Fibroblast of skin of right biceps (primary cell): ENCODE data around the gene TRIM62.

ENCODE experiments used
- DNase-seq: peaks from one replicate; pipeline ENCODE4 v3.0.0-alpha.2; 2013

TRIM62 gene

DNA sequence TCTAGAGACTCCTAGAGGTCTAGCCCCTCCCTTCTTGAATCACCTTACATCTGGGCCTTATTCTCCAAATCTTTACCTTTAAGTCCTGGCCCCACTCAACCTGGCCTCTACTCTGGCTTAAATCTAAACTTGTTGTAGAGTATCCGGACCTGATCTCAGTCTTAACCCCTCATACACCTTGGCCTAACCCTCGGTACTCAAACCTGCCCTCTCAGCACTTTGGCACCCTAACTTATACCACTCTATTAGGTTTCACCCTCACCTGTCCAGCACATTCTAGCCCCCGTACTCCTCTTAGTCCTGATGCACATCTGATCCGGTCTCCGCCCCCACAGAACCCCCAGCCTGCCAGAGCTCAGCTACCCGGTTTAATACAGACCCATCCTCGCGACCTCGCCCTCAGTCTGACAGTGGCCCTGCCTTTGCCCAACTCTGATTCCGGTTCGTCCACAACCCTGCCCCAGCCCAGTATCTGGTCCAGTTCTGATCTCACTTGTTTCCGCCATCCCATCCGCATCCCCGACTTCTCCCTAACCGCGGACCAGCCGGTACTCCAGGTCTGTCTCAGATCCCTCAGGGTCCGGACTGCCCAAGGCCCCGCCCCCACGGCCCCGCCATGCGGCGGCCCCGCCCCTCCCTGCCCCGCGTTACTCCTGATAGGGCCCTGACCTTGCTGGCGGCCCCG, 1.5 kb downstream of the TRIM62 start:
- DNase-seq: no peak

DNA sequence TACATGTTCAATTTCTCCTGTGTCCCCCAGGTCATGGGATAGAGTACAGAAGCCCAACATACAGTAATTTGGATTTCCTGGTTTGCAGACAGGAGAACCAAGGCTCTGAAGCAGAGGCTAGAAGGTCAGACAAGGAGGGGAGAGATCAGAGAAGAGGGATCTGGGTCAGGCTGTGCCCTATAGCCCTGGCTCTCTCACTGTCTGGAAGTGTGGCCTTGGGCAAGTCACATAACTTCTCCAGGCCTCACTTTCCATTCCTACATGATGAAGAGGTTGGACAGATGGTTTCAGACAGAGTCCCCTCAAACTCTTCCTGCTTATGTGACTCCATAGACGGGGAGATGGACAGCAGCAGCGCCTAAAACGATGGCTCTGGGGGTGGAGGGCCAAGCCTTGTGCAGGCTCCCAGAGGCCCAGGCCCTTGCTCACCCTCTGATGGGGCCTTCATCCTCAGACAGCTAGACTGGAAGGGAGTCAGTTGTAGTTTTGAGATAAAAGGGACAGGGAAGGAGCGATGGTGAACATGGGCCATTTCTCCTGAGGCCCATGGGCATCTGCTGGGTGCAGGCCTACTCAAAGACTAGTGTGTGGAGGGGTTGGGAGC, 2.9 kb downstream of the TRIM62 start:
- no peak for DNase-seq

DNA sequence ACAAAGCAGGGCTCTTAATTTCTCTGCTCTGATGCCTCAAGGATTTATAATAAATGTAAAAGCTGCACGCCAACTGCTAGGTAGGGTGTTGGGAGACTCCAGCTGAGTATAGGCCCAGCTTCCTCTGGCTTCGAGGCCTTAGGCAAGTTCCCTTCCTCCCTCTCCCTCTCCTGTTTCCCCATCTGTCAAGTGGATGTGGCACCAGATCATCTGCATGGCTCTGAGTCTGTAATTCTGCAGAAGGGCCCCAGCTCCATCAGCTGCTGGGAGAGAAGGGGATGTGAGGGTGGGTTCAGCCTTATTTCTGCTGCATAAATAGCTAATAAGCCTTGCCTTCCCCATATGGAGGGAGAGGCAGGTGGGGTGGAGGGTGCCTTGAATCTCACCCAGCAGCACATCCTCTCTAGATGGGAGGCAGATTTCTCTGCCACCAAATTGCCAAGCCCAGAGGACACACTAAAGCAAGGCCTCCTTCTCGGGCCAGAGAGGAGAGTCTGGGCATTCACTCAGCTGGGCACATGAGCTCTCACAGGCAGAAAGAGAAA, 3.8 kb downstream of the TRIM62 start:
- DNase-seq: no peak

DNA sequence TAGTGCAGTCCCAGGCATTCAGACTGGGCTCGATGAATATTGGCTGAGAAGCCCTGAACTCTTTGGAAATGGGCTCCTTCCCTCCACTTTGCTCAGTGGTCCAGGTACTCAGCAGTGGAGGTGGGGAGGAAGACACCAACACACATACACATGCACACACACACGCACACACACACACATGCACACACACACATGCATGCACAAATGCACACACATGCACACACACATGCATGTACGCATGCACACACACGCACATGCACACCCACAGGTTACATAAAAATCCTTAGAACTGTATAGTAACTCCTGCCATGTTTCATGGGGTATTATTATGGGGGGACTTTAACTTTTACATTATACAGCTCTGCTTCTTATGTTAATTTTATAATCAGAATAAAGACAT, 5.0 kb downstream of the TRIM62 start:
- no peak for DNase-seq

DNA sequence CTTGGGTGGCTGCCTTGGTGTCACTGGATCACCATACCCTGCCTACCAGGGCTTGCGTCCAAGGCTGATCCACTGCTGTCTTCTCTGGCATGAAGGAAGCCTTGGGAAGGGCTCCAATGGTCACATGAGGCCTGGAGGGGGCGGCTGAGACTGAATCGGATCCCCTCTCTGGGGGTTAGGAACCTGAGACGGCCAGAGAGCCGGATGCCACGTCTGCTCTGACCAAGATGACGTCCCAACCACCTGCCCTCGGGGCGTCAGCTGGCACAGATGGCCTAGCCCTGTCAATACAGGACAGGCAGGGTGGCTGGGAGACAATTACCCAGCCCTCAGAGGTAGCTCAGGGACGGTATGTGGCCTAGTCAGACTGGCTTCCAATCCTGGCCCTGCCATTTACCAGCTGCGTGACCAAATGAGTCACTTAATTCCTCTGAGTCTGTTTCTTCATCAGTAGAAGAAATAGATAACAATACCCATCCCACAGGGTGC, 5.4 kb downstream of the TRIM62 start:
- no peak for DNase-seq

DNA sequence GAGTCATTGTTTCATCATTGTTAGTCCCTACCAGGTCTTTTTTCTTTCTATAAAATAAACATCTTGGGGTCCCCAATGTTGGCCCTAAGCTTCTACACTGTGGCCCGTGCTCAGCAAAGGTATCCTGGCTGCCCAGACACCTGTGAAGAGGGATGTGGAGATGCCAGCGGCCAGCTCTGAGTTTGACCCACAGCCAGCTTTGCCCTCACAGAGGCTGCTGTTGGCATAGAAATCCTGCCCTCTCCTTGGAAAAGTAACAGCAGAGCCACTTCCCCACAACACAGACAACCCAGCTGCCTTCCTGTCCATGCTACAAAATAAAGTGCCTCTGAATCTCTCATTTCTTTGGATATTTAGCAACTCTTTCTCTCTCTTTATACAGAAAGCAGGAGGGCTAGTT, 6.0 kb downstream of the TRIM62 start:
- no peak for DNase-seq

DNA sequence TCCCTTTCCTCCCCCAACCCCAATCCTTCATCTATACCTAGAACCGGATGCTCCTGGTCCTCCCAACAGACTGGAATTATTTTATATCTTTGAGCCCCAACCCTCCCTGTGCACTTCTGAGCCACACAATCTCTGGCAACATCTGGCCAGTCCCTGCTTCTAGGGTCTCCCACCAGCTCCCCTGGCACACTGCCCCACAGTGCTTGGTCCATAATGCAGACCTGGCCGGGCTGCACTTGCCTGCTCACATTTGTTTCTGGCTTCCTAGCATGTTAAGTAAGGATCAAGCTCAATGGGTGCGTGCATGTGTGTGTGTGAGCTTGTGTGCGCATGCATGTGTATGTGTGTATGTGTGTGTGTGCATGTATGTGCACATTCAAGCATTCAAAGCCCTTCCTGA, 8.8 kb downstream of the TRIM62 start:
- no peak for DNase-seq

DNA sequence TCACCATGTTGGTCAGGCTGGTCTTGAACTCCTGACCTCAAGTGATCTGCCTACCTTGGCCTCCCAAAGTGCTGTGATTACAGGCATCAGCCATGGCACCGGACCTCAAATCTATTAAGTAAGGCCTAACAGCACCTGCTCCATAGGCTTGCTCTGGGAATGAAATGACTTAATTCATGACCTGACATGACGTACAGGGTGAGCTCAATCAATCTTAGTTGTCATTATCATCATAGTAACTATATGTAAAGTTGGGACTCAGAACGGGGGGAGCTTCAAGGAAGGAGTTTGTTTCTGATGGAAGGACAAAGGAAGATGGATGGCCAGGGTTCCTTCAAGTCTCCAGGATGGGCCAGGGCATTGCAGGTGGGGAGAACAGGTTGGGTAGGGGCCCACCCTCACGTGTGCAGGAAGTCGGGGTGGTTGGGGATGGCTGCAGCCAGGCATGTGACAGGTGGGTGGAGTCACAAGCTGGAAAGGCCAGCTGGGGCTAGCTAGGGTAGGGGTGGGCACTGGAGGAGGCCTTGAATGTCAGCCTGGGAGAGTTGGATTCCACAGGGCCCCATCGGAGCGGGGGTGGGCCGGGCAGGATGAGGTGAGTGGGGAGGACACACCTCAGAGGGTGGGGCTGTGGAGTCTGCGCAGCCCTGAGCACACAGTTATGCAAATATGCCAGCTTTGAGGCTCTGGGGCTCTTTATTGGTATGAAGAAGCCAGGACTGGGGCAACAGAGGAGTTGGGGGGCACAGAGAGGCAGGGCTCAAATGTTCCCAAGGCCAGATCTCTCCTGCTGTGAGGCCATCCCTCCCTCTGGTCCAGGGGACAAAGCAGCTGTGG, 9.6 kb downstream of the TRIM62 start:
- no peak for DNase-seq

DNA sequence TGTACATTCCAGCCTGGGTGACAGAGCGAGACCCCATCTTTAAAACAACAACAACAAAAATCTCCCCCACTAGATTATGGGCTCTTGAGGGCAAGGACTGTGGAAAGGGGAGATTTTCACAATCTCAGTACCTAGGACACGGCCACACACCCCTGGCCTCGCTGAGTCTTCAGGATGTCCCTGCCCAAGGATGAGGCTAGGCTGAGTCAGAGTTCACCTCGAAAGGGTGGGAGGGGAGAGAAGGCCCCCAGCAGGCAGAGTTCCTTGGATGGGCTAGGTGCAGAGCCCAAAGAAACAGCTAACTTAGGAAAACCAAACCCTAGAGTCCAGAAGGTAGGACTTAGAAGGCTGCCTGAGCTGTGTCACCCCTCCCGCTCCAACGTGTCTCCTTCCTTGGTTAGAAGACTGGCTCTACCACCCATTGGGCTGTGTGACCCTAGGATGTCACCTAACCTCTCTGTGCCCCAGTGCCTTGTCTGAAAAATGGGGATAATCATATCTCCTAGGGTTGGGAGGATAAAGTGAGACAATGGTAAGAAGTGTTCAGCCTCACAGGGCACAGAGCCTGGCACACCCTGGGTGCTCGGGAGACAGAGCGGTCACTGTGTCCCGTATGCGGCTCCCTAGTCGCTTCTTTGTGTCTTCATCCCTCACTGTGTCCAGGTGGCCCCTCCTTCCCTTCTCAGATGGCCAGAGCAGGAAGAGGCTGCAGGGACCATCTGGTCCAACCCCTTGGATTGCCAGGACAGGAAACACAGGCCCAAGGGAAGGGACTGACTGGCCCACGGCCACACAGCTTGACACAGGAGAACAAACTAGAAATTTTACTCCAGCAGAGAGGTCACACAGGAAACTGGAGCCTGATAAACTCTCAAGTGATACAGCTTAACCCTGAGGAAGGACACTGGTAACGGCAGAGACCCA, 11.2 kb downstream of the TRIM62 start:
- DNase-seq: no peak

DNA sequence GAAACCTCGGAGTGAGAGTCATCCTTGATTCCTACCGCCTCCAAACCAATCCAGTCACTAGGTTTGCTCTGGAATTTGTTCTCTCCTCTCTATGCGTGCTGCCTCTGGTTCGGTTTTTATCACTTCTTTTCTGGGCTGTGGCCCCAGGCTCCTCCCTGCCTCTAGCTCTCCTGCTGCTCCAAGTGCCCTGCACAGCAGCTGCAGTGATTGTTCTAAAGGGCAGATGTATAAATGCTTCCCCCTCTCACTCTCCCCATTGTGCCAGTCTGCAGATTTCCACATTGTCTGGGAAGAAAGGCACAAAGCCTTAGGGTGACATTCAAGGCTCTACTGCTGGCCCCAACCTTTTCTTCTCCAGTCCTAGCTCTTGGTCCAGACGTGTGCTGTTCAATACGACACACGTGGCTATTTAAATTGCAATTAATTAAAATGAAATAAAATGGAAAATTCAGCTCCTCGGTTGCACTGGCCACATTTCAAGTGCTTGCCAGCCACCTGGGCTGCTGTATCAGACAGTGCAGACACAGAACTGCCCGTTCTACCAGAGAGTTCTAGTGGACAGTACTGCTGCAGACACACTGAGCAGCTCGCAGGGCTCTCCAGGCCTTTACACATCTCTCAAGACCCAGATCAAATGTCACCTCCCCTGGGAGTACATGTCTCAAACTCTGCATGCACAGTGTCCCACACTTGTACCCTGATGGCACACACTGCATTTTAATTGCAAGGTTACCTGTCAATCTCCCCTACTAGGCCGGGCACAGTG, 12.4 kb downstream of the TRIM62 start:
- peak; percentile 26 for DNase-seq

DNA sequence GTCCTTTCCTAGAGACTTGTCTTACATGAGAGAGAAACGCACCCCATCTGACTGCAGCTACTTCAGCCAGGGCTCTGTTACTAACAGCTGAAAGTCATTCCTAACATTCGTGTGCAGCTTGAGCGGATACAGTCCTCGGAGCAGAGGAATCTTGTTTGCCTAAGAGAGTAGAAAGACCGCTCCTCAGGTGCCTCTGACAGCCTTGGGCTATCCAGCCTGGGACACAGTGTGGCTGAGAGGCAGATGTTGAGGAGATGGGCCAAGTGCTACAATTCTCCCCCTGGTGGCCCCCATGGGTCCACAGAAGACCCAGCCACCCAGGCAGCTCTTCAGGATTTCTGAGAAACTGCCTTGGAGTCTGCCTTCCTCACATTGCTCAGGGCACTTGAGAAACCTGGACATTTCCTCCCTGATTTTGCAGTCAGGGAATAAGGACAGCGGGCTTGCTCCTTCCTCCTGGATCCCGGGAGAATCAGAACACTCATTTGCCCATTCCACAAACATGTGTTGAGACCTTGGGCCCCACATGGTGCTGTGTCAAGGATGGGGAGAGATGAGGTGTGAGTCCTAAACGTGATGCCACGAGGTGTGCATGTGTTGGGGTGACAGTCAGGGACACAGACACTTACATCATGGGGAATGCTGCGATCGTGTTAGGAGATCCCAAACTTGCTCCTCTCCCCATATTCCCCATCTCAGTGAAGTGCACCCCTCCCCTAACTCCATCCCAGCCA, 13.1 kb downstream of the TRIM62 start:
- DNase-seq: no peak

DNA sequence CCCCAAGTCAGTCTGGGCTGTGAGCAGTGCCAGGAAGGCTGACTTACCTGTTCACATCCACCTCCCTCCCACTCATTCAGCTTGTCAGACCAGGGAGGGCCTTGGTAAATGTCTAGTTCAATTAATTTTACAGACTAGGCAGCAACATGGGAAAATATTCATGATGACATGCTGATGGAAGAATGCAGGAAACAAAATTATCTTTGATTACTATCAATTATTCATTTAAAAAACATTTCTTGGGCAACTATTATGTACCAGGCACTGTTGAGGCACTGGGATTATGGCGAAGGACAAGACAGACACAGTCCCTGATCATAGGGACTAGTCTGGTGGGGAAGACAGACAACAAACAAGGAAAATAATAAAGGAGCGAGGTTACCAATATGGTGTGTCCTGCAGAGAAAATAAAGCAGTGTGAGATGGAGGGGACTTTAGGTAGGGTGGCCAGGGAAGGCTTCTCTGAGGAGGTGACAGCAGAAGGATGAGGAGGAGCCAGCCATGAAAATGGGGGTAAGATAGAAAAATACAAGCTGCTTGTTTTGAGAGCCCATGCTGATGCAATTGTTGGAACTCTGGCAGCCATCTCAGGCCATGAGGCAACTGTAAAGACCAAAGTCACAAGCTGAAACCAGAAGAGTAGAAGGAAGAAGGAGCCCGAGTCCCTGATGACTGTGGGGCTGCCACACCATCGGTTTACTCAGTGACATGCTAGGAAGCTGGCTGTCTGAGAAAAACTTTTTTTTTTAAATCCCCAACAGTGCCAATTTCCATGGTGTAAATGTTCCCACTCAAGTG, 14.0 kb downstream of the TRIM62 start:
- DNase-seq: no peak

DNA sequence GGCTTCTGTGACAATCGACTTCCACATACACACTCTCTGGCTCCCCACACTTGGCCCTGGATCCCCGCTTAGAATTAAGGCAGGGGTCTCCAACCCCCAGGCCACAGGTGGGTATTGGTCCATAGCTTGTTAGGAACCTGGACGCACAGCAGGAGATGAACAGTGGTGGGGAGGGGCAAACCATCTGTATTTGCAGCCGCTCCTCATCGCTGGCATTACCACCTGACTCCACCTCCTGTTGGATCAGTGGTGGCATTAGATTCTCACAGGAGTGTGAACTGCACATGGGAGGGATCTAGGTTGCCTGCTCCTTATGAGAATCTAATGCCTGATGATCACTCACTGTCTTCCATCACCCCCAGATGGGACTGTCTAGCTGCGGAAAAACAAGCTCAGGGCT, 16.0 kb downstream of the TRIM62 start:
- no peak for DNase-seq

DNA sequence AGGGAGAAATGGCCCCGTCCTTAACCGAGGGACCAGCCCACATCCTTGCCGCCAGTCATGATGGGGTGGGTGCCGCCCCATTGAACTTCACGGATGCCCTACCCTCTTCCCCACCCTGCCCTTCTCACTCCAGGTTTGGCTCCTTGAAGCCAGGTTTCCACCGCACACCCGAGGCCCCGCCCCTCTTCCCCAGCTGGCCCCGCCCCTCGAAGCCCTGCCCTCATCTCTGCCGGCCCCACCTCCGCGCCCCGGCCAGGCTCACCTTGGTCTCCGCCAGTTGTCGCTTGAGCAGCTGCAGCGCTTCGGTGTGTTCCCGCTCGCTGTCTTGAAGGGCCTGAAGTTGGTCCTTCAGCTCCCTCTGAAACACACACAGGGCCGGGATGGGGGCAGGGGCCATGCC, 16.6 kb downstream of the TRIM62 start:
- DNase-seq: no peak

DNA sequence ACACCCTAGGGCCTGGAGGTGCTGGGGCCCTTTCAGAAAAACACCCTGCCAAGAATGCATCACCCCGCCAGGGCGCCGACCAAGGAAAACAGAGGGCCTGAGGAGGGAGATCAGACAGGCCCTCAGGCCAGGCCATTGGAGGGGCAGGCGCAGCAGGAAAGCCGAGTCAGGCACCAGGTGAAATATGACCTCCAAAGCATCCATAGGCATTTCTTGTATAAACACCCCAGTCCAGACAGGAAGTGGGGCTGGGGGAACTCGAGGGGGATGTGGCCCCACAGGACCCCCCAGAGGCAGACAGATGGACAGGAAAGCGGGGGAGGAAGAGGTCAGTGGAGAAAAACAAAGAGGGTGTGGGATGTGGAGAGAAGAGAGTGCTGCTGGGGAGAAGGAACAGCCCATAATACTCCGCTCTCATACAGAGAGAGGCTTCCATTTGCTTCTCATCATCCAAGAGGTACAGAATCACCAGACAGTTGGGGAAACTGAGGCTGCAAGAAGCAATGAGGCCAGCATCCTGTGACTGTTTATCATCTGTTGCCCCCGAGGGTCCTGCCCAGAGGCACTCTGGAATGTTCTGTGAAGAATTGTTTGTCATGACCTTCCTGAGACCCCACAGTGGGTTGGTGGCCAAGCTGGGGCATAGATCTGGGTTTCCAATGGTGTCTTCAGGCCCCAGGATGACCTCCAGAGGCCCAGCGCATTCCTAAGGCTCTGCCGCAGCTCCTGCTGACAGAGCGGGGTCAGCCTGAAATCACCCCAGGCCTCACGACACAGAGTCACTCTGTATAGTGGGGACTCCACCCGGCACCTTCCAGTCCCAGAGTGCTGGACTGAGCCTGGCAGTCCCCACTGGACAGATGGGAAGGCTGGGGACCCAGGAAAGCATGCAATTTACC, 18.0 kb downstream of the TRIM62 start:
- DNase-seq: peak; percentile 57

DNA sequence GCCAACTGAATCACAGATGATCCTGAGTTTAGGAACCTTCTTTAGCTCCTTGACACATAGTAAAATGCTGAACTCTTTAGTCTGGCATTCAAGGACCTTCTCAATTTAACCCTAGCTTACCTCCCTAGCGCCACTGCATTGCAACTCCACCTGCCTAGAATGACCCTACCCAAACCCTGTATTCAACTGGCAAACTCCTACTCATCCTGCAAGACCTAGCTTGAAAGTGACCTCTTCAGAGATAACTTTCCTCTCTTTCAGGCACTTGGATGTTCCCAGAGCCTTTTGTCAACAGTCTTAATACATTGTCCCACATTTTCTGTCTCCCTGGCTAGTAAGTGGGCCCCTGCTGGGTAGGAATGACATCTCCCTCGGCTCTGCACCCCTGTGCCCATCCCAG, 19.7 kb downstream of the TRIM62 start:
- DNase-seq: no peak

DNA sequence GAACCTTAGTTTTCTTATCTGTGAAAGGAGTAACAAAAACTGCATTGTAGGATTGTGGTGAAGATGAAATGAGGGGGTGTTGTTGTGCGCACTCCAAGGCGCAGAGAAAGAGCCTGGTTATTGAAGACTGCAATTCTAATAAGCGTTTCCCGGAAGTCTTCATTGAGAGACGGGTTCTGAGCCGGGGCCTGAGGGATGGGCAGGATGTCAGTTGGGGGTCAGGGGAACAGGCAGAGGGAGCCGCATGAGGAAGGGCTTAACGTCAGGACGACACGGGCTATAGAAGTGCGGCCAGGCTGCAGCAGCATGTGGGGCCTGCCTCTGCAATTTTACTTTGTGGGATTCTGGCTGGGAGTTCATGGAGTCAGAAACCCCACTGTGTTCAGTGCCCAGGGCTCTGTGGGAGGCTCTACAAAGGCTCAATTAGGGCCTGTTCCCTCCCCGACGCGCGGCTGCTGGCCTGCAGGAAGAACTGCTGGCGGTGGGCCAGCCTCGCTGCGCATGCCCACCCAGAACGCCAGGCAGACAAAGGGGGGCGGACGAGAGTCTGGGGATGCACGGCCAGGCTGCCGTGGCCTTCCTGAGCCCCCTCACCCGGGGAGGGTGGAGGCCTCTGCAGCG, 20.7 kb downstream of the TRIM62 start:
- peak; percentile 66 for DNase-seq

DNA sequence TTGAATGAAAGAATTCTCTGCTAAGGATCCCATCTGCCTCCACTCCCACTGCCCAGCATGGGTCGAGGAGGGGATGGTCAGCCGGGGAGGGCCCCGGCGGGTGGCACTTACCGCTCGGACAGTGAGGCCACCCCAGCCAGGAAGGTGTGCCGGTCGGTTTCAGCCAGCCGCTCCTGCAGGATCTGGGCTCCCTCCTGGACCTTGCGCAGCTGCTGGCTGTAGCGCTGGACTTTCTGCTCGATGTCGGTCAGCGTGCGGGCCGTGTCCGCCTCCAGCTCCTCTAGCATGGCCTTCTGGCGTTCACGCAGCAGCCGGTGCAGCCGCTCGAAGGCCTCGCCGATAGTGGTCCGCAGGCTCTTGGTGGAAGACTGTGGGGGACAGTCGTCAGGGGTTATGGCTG, 22.3 kb downstream of the TRIM62 start:
- no peak for DNase-seq

DNA sequence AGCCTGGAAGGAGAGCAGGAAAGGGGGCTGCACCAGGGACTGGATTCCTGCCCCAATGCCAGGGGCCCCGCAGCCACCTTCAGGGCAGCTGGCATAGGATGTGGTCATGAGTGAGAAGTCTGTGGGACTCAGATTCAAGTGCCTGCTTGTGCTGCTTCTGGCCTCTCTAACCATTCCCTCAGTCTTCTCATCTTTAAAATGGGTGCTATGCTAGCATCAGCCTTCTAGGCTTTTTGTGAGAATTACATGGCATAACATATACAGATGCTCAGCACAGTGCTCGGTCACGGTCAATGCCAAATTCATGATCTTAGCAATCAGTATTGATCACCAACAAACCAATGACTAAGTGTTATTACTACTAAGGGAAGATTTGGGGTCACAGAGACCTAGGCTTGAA, 23.5 kb downstream of the TRIM62 start:
- no peak for DNase-seq
